HG03520 (cell line): ENCODE data around the gene DPEP3.
"Not testable (repeated sequence)": the region's sequence is repeated elsewhere in the genome, so short reads cannot be mapped to it uniquely, and the experiment has no call there.

ENCODE experiments used
- ATAC-seq: cut with Tn5 transposase; IDR thresholded peaks from one replicate; pipeline ENCODE4 v1.9.1; 2021; ENCODE audit warnings: mild to moderate bottlenecking, moderate library complexity; ENCODE audit not compliant: unreplicated experiment

DPEP3 gene

DNA sequence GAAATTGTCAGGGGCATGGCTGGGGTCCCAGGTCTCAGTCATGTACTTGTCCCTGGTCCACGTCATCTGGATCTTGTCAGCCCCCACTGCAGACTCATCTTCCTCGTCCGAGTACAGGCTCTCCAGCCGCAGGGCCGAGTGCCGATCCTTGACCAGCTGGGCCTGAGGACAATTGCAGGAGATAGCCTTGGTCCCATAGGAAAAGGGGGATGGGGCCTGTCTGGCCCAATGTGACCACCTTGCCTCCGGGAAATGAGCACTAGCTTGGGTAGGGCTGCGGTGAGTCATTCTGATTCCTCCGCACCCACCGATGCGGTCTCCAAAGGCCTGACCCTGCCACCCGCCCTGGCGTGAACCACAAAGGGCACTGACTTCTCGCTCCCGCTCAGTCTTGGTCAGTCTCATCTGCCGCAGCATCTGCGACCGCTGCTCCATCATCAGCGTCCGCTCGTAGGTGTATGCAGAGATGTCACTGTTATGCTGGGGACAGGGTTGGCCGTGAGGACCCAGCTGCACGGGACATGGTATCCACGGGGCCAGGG is 34.8 kb downstream of the DPEP3 start:
- no peak for ATAC-seq

DNA sequence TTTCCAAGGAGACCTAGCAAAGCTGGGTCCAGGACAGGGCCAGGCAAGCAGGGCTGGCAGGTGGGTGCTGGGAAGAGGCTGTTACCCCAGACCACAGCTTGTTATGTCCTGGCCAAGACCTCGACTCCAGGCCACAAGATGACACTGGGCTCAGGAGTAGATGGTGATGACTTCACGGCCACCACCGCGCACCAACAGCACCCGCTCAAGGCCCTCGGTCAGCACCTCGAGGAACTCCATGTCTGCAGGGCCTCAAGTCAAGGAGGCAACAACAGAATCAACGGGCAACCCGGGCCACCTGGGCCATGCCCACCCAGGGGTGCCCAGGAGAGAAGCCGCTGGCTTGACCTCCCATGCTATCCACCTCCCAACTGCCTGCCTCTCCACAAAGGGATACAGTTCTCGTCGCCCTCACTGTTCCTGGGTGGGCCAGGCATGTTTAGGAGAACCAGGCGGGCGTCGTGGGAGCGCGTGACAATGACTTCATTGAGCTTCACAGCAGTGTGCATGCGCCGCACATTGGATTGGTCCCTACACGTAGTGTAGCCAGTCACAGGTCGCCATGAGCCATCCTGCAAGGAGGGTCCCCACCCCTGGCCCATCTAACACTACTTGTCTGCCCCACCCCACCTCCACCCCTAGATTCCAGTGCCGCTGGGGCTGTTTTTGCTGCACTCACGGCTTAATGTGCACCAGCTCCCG is 35.5 kb downstream of the DPEP3 start:
- ATAC-seq: no peak

DNA sequence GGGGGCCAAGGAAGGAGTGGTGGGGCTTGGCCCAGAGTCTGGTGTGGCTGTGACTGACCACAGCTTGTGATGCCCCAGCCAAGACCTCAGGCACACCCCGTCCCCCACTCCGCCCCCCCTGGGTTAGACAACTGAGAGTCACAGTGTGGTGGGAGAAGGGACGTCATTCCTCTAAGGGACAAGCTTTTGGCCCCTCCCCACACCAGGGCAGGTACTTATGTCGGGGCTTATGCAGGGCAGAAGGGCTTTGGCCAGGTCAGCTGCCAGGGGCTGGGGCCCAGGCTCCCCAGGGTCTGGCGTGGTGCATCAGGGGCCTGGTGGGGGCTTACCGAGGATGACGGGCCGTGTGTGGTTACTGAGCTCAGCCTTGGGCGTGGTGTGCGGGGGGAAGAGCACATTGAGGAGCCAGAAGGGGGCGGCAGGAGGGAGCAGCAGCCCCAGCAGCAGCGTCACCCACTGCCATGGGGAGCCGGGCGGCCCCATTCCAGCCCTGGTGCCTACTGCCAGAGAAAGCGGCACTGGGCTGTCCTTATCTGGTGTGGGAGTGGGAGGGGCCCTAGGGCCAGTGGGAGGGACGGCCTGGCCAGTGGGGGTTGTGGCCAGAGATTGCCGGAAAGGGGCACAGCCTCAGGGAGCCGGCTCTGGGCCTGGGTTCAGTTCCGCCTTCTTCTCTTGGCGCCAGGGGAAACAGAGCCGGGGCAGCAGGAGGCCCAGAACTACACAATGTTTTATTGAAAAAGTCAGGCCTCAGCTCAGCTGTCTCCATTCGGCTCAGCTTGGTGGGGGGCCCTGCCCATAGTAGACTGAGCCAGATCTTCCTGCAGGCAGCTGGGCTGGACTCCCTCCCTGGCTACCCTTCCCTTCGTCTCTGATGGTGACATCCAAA is 36.4 kb downstream of the DPEP3 start, which contains the start of gene LCAT:
LCAT (minus strand) TSS at position 502 of the 886 bp plus-strand sequence; CDS start at position 483, 19 bp downstream.
- no peak for ATAC-seq

DNA sequence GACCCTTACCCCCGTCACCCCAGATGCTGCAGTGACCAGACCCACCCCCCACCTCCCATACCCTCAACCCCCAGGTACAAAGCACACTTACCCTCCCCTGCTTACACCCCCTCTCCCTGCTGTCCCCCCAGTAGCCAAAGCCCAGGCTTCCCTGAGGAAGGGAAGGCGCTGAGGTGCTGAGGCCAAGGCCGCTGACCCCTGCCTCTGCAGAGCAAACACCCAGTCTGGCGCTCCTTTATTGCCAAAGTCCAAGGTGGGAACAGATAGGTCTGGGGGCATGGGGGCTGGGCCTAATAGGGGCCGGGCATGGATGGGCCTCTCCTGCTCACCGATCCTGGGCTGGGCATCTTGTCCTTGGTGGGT is 37.1 kb downstream of the DPEP3 start:
- no peak for ATAC-seq

DNA sequence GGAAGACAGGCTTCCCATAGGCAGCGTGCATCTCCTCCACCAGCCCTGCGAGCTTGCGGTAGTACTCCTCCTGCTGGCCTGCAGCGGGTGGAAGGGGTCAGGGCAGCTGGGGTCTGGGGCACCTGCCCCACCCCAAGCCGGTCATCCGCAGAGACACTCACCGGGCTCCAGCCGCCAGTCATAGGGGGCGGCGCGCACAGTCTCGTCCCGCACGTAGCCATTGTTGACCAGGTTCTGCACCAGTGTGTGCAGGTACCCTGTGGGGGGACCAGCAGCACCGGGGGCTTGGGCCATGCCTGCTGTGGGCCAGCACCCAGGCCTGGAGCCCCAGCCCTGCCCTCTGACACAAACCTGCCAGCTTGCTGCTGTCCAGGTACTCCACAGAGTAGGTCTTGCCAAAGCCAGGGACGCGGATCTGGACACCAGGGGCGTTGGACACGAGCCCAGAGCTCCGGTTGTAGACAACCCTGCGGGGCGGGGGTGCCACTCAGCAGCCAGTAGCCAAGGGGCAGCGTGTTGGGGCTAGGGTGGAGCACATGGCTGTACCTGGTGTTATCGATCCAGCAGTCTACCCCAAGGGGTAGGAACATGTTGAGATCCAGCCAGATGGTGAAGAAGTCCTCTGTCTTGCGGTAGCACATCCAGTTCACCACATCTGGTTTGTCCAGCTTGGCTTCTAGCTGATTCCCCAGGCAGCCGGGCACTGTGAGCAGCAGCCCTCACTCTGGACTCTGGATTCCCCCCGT is 37.6 kb downstream of the DPEP3 start:
- ATAC-seq: no peak

DNA sequence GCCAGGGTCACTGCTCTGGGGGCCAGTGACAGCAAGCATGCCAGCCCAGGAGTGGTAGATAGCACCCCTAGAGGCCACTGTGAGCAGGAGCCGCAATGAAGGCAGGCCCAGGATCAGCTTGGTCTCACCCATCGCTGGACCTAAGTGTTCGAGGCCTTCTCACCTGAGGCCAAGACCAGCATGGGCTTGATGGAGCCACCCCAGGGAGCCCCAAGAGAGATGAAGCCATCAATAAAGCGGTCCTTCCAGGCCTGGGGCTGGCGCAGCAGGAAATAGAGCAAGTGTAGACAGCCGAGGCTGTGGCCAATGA is 38.1 kb downstream of the DPEP3 start:
- no peak for ATAC-seq

DNA sequence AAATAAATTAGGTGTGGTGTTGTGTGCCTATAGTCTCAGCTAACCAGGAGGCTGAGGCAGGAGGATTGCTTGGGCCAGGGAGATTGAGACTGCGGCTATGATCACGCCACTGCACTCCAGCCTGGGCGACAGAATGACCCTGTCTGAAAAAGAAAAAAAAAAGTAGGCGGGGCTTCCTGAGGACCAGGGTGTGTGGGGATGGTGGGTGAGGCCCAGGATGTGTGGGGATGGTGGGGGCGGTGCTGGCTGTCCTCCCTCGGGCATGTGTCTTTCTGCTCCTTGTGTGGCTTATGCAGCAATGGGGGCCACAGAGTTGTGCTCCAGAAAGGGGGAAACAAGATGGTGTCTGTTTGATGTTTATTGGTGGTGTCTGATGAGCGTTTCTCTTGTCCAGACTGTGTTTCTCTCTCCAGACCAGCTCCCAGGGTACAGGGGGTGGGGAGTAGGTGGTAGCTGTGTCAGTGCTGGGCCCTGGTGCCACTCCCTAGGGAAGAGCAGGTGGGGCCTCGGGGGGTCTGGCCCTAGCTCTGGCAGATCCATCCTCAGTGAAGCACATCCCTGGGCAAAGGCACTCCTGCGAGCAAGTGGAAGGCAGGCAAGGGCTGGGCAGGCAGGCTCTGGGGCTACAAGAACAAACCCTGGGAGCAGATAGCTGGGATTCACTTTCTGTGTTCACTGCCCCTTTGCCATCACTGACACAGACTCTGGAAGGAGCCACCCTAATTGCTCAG is 38.7 kb downstream of the DPEP3 start:
- ATAC-seq: no peak

DNA sequence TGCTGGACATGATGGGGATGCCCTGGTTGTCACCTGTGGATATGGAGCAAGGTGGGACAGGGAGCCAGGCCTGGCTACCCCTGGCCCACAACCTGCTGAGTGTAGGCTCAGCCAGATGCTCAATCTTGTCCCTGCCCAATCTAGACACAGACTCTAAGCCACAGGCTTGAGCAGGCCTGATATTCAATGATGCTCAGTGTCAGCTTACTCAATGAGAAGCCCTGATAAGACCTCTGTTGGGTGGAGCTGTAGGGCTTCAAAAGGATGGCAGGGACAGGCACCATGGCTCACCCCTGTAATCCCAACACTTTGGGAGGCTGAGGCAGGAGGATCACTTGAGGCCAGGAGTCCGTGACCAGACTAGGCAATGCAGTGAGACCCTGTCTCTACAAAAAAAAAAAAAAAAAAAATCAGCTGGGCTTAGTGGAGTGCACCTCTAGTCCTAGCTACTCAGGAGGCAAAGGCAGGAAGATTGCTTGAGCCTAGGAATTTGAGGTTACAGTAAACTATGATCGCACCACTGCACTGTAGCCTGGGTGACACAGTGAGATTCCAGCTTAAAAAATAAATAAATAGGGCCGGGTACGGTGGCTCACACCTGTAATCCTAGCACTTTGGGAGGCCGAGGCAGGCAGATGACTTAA is 39.7 kb downstream of the DPEP3 start:
- no peak for ATAC-seq

DNA sequence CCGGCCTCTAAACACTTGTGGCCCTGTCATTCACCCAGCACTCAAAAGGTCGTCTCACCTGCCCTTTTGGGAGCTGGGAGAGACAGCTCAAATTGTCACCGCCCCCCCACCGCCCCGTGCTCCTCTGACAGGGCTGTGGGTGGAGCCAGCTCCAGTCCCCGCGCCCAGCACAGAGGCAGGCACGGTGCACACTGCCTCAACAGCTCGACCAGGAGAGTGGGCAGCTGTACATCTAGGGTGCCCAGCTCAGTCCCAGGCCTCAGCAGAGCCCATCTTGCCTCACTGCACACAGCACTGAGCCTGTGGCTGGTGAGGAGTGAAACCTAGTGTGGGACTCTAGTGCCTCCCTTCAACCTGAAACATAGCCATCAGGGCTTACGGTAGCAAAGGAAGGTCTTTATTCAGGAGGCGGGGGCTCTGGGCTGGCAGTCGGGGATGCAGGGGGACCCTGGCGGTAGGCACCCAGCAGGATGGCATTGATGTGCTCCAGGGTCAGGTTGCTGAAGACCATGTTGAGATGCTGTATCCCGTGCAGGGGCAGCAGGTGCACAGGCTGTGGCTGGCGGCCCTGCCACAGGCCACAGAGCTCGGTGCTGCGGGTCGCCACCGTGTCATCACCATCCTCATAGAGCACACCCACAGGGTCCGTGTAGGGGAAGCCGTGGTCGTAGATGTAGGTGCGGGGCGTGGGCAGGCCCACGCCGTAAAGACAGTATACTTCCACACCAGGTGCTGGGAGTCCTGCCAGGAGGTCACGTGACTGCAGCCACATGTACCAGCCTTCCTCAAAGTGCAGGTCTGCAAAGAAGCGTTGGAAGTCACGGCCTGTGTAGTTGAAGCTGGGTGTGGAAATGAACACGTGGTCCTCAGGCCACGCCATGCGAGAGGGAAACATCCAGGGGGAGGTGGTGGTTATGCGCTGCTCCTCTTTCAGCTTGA is 40.5 kb downstream of the DPEP3 start:
- no peak for ATAC-seq

DNA sequence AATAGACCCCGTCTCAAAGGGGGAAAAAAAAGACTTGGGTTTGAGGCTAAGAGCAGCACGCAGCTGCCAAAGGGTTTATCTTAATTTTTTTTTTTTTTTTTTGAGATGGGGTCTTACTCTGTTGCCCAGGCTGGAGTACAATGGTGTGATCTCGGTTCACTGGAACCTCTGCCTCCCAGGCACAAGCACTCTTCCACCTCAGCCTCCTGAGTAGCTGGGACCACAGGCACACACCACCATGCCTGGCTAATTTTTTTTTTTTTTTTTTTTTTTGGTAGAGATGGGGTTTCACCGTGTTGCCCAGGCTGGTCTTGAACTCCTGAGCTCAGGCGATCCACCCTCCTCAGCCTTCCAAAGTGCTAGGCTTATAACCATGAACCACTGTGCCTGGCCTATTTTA is 42.6 kb downstream of the DPEP3 start:
- ATAC-seq: not testable (repeated sequence)

DNA sequence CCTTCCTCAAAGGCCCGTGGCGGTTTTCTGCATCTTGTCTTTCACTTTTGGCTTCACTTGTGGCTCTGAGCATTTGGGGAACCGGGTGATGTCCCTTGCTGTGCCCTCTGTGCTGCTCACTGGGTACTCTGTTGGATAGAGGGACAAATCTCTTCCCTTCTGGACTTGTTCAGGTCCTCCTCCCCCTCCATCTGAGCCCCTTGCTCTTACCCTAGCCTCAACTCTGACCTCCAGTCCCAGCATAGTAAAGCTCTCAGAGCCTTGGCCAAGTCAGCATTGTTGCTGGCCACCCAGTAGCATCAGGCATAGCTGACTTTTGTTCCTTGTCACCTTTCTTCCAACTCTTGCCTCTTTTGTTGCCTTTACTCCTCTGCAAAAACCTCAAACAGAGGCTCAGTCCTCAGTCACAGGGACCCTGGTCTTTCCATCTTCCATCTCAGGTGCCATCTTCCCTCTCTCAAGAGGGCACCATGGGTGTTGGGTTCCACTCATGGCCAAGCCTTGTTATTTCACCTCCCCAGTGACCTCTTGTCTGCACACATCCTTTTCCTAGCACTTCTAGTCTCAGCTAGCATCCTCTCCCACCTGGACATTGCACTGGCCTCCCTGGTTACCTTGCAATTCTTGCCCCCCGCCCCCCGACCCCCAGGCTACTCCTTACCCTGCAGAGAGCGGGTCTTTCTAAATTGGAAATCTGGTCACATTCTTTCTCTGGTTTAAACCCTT is 43.3 kb downstream of the DPEP3 start:
- peak; percentile 49 for ATAC-seq

DNA sequence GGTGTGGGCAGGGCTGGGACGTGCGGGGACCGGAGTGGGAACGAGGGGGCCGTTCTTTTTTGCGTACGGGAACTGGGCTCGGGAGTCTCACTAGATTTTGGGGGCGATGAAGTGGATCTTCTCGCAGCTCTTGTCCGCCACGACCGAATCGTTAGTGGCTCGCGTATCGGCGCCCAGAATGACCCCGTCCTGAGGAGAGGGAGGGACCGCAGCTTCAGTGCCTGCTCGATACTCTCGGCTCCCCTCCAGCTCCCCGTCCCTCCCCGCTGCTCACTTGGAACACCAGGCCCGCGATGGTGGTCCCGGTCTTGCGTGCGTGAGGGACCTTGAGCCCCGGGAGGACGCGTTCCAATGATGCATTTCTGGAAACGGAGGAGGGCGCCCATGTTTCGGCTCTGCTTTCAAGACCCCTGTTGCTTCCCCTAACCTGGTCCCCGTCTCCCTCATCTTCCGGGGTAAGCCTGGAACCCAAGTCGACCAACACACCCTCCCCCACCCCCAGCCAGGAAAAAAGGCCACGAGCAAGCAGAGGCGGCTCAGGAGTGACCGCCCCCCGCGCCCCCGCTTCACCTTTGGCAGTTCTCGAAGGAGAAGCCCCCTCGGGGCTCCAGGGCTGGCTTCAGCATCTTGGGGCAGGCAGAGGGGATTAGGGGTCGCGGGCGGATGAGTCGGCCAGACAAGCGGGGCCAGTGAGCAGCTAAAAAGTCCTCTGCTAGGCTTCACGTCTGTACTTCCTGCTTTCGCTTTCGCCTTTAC is 44.0 kb downstream of the DPEP3 start, which contains the start of gene PSMB10:
PSMB10 (minus strand) TSS at position 727 of the 756 bp plus-strand sequence; CDS start at position 626, 101 bp downstream.
- ATAC-seq: no peak

DNA sequence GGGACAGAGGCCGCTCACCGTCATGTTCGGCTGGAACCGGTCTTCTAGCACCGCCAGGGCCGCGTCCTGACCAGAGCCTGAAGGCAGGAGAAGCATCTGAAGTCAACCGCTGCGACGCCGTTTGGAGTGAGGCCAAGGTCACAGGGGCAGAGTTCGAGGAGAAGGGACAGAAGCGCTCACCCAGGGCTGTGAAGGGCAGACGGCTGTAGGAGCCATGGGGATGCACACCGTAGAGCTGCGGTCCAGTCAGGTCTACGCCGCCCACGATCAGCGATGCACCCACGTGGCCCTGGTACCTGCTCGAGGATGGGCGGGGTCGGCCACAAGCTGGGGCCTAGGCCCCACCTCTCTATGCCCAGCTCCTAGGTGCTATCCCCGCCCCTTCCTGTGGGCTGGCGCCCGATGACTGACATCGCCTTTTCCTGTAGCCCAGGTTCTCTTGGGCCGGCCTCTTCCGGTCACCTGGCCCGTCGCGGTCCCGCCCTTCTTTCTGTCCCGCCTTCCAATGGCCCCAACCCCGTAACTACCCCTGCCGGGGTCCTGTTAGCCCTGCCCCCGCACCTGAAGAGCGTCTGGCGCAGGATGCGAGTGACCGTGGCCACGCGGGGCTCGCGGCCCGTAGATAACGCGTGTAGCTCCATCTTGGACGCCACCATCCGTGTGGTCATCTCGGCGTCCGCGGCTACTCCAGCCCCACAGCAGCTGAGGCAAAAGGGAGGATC is 44.7 kb downstream of the DPEP3 start:
- ATAC-seq: peak; percentile 88

DNA sequence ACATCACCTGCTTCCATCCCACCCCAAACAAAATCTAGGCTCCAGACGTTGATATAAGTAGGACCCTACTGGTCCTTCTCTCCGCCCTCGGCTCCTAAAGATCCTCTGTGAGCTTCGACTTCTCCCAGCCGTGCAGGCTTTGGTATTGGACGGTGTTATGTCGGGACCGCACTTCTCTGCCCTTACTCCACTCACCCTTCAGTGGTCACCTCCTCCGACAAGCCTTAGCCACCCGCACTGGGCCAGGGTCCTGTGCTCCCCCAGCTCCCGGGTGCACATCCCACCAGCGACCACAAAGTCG is 45.2 kb downstream of the DPEP3 start:
- no peak for ATAC-seq

DNA sequence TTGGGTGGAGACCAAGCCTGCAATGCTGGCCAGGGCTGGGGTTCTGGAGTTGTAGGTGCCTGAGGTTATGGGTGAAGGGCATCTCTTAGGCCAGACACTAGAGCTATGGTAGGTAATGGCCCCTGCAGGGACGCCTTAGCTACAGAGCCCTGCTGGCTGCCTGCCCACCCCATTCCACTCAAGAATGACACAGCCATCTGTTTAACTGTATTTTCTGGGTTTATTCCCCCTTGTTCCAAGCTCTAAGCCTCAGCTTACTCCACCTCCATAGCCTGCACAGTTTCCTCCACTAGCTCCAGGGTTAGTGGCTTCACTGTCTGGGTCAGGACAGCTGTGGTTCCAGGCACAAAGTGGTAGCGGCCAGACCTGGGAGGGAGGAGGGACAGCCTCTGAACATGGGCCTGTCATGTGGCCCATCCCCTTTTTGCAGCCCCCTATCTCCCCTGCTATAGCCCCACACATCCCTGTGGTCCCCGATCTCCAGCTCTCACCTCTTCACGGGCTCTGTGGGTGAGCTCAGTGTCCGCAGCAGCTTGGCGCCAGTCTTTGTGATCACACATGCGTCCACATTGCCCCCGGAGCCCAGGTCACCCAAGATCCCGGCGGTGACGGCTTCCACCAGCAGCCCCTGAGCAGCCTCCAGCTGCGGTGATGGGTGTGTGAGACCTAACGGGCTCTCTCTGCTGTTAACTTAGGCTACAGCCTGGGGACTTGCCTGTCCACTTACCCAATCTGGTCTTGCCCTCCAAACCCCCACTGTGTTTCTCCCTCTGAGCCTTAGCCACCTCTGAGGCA is 45.8 kb downstream of the DPEP3 start:
- no peak for ATAC-seq

DNA sequence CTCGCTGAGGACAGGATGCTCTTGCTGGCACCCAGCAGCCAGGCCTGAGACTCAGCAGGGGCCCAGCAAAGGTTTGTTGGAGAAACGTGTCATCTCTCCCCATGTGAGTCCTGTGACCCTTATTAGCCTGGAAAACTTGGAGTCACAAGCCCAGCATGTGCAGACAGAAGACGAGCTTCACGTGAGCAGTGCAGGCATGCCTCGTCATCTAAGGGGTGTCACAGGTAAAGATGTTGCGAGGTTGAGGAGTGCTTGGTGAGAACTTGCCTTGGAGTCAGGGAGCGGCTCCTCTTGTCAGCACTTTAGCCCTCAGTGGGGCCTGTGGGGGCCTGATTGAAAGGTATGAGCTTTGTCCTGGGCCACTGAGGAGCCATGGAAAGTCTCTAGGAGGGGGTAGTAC is 46.5 kb downstream of the DPEP3 start:
- ATAC-seq: no peak
